ENCODE data around the gene SMYD3.

SMYD3 gene

GRCh38 chr1:246275036-246275435 lies 232.0 kb downstream of the SMYD3 start:
- TF ChIP-seq ZNF114 (tag by site-specific recombination; IDR thresholded peaks at IDR 0.05): no peak
- no peak for TF ChIP-seq ZNF121 (tag by site-specific recombination; IDR thresholded peaks at IDR 0.05)
- TF ChIP-seq ZNF133 (tag by site-specific recombination; IDR thresholded peaks at IDR 0.05): no peak
- TF ChIP-seq EGR2 (tag by site-specific recombination; IDR thresholded peaks at IDR 0.05; ENCODE audit: low read depth): no peak
- TF ChIP-seq ZNF529 (tag by site-specific recombination; IDR thresholded peaks at IDR 0.05; ENCODE audit: insufficient replicate concordance): no peak
- TF ChIP-seq ZNF18 (tag by site-specific recombination; IDR thresholded peaks at IDR 0.05): no peak
- no peak for TF ChIP-seq ZNF654 (tag by site-specific recombination; IDR thresholded peaks at IDR 0.05; ENCODE audit: low read depth)
- TF ChIP-seq KLF8 (tag by site-specific recombination; IDR thresholded peaks at IDR 0.05): no peak
- TF ChIP-seq ZNF664 (tag by site-specific recombination; IDR thresholded peaks at IDR 0.05): no peak
- no peak for TF ChIP-seq ZNF792 (tag by site-specific recombination; IDR thresholded peaks at IDR 0.05)
- POLR2A ChIA-PET: no interaction called here
- H3K4me1 ChIP-seq (ENCODE audit: control insufficient read depth, insufficient read depth, low read length): no peaks in the 10 kb centered on the region
- no peaks in the 10 kb centered on the region for H3K9me3 ChIP-seq (ENCODE audit: control insufficient read depth, insufficient read depth, low read depth, low read length)
- CTCF ChIA-PET: no interaction called here
- no peaks in the 10 kb centered on the region for H3K36me3 ChIP-seq (ENCODE audit: control insufficient read depth in 2 of 2, insufficient read depth in 1 of 2, low read length in 2 of 2)
- H3K27ac ChIP-seq (ENCODE audit: extremely low read depth, low read depth, low read length): no peak overlapping the region
- no peak overlapping the region for H3K4me3 ChIP-seq (ENCODE audit: low read depth, low read length)

GRCh38 chr1:246274186-246274585 lies 232.9 kb downstream of the SMYD3 start:
- POLR2A ChIA-PET: no interaction called here
- TF ChIP-seq ZSCAN30 (tag by site-specific recombination; IDR thresholded peaks at IDR 0.05) (no peak), GLI2 (tag by site-specific recombination; IDR thresholded peaks at IDR 0.05; ENCODE audit: borderline replicate concordance, low read depth) (no peak), SCRT2 (tag by site-specific recombination; IDR thresholded peaks at IDR 0.05) (no peak), REPIN1 (tag by site-specific recombination; IDR thresholded peaks at IDR 0.05; ENCODE audit: low read depth) (no peak)
- no peaks in the 10 kb centered on the region for H3K4me1 ChIP-seq (ENCODE audit: control insufficient read depth, insufficient read depth, low read length)

GRCh38 chr1:246271516-246271915 lies 235.6 kb downstream of the SMYD3 start:
- TF ChIP-seq ZBTB21 (tag by site-specific recombination; IDR thresholded peaks at IDR 0.05) (no peak), ZBTB26 (tag by site-specific recombination; optimal IDR thresholded peaks at IDR 0.05) (no peak), ZNF274 (IDR thresholded peaks at IDR 0.05; ENCODE audit: low read length) (no peak), ZNF274 (tag by site-specific recombination; IDR thresholded peaks at IDR 0.05; ENCODE audit: borderline replicate concordance) (no peak), ZNF837 (tag by site-specific recombination; IDR thresholded peaks at IDR 0.05) (no peak), AEBP2 (tag by site-specific recombination; IDR thresholded peaks at IDR 0.05; ENCODE audit: borderline replicate concordance) (no peak), ZNF621 (tag by site-specific recombination; IDR thresholded peaks at IDR 0.05) (no peak), ZNF10 (tag by site-specific recombination; IDR thresholded peaks at IDR 0.05) (no peak), HOXC10 (CRISPR knock-in tag; IDR thresholded peaks at IDR 0.05) (no peak), ZNF513 (tag by site-specific recombination; IDR thresholded peaks at IDR 0.05) (no peak), ZBTB20 (tag by site-specific recombination; IDR thresholded peaks at IDR 0.05) (no peak), ZIC2 (tag by site-specific recombination; IDR thresholded peaks at IDR 0.05) (no peak), ZNF335 (tag by site-specific recombination; conservative IDR thresholded peaks at IDR 0.05) (no peak), GLI2 (tag by site-specific recombination; IDR thresholded peaks at IDR 0.05; ENCODE audit: borderline replicate concordance, low read depth) (no peak)
- Histone ChIP-seq H3K4me3 (ENCODE audit: low read depth, low read length) (no peak overlapping the region), H3K27ac (ENCODE audit: extremely low read depth, low read depth, low read length) (no peak overlapping the region), H3K4me1 (ENCODE audit: control insufficient read depth, insufficient read depth, low read length) (no peaks in the 10 kb centered on the region), H3K9me3 (ENCODE audit: control insufficient read depth, insufficient read depth, low read depth, low read length) (no peaks in the 10 kb centered on the region), H3K36me3 (ENCODE audit: control insufficient read depth in 2 of 2, insufficient read depth in 1 of 2, low read length in 2 of 2) (no peaks in the 10 kb centered on the region)
- ChIA-PET CTCF (no interaction called here), POLR2A (no interaction called here)

More at GRCh38 chr1:246274186-246274585, 232.9 kb downstream of the SMYD3 start:
- H3K36me3 ChIP-seq (ENCODE audit: control insufficient read depth in 2 of 2, insufficient read depth in 1 of 2, low read length in 2 of 2): no peaks in the 10 kb centered on the region
- no peak overlapping the region for H3K27ac ChIP-seq (ENCODE audit: extremely low read depth, low read depth, low read length)
- CTCF ChIA-PET: no interaction called here
- H3K4me3 ChIP-seq (ENCODE audit: low read depth, low read length): no peak overlapping the region
- H3K9me3 ChIP-seq (ENCODE audit: control insufficient read depth, insufficient read depth, low read depth, low read length): no peaks in the 10 kb centered on the region
